Smooth muscle cell (in vitro differentiated cells): ENCODE measurements around the gene ACAD8. TPM values are rescaled to one million over a fixed set of nuclear protein-coding genes. Genes with fewer than 3 reads are reported as not detected.
A peak's percentile ranks its signal among the peaks of the same experiment; 100 is the strongest.

Experiments
- DNase-seq: peaks from one replicate; lab custom pipeline; 2025; ENCODE audit not compliant: unreplicated experiment; lab: John Stamatoyannopoulos, UW
- H2AFZ ChIP-seq: fragments of 200-600 bp; sonication (generic); 2 replicates; pipeline ENCODE4 v1.6.0; 2016; ENCODE audit warnings: antibody characterized with exemption, low read depth, mild to moderate bottlenecking
- H3F3A ChIP-seq: fragments of 200-600 bp; sonication (generic); 2 replicates; pipeline ENCODE4 v1.6.0; 2017; ENCODE audit warnings: antibody characterized with exemption, low read depth
- H3K27ac ChIP-seq: fragments of 200-600 bp; sonication (generic); 2 replicates; pipeline ENCODE4 v1.5.1; 2016; ENCODE audit warnings: low read depth, mild to moderate bottlenecking
- H3K27me3 ChIP-seq: fragments of 200-600 bp; sonication (generic); 2 replicates; pipeline ENCODE4 v1.6.1; 2016; ENCODE audit warnings: low read depth, mild to moderate bottlenecking
- H3K36me3 ChIP-seq: fragments of 200-600 bp; sonication (generic); 2 replicates; pipeline ENCODE4 v1.5.1; 2016; ENCODE audit warnings: low read depth
- H3K4me1 ChIP-seq: fragments of 200-600 bp; sonication (generic); 2 replicates; pipeline ENCODE4 v1.5.1; 2016; ENCODE audit warnings: low read depth
- H3K4me2 ChIP-seq: fragments of 200-600 bp; sonication (generic); 2 replicates; pipeline ENCODE4 v1.6.0; 2016; ENCODE audit warnings: mild to moderate bottlenecking
- H3K4me3 ChIP-seq: fragments of 200-600 bp; sonication (generic); 2 replicates; pipeline ENCODE4 v1.5.1; 2016; ENCODE audit warnings: mild to moderate bottlenecking
- H3K79me2 ChIP-seq: fragments of 200-600 bp; sonication (generic); 2 replicates; pipeline ENCODE4 v1.6.0; 2016; ENCODE audit warnings: low read depth, mild to moderate bottlenecking
- H3K9ac ChIP-seq: fragments of 200-600 bp; sonication (generic); 2 replicates; pipeline ENCODE4 v1.6.0; 2016; ENCODE audit warnings: low read depth
- H3K9me3 ChIP-seq: fragments of 200-600 bp; sonication (generic); replicated peaks from 2 replicates; pipeline ENCODE4 v1.5.1; 2016; ENCODE audit warnings: low read depth
- H4K20me1 ChIP-seq: fragments of 200-600 bp; sonication (generic); 2 replicates; pipeline ENCODE4 v1.6.0; 2016; ENCODE audit warnings: low read depth
- WGBS: methylation state at CpG from one replicate; pipeline ENCODE4 v1.1.7; 2016; ENCODE audit warnings: low lambda C conversion rate; 5-methylcytosine and 5-hydroxymethylcytosine counted together
- polyA plus RNA-seq: library from polyadenylated mRNA; unstranded; fragments of >200 nt; fragmentation: Nextera tagmentation; extraction: Ambion mirVana; gene quantifications from 2 replicates; pipeline ENCODE4 v1.2.1, GENCODE V29; 2016
- total RNA-seq: library from RNA; depleted of rRNA; stranded (reverse); fragments of >200 nt; gene quantifications from 2 replicates; pipeline ENCODE4 v1.2.3, GENCODE V29; 2014
- TF ChIP-seq, protein P1 (sequence below): fragments of 200-600 bp; sonication (generic); IDR thresholded peaks from 2 replicates; pipeline ENCODE4 v1.5.1; 2017; ENCODE audit warnings: borderline replicate concordance, mild to moderate bottlenecking, antibody characterized with exemption; ENCODE audit not compliant: insufficient read depth, poor library complexity, severe bottlenecking

The ACAD8 gene
- total and polyA plus RNA-seq, 2 experiments from 2014 or later = 11.7 to 12.4 TPM

DNA sequence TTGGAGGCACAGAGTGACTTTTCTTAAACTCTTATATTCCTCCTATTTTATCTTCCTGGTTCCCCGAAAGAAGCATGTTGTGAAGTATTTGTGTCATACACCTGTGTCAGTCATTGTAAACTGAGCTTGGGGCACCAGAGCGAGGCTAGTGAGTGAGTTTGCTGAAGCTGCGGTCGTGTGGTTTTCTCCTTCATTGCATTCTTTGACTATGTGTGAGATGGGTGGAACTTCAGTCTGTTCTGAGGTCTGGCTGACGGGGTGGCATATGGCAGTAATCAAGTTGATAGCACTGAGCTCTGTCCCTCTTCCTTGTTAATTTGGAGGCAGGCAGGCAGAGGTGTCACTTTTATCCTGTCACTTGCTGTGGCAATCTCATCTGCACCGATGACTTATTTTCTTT is 24.7 kb upstream of the ACAD8 start:
- H3K36me3 ChIP-seq = no peaks in the 10 kb centered on the region
- TF ChIP-seq, protein P1, sequence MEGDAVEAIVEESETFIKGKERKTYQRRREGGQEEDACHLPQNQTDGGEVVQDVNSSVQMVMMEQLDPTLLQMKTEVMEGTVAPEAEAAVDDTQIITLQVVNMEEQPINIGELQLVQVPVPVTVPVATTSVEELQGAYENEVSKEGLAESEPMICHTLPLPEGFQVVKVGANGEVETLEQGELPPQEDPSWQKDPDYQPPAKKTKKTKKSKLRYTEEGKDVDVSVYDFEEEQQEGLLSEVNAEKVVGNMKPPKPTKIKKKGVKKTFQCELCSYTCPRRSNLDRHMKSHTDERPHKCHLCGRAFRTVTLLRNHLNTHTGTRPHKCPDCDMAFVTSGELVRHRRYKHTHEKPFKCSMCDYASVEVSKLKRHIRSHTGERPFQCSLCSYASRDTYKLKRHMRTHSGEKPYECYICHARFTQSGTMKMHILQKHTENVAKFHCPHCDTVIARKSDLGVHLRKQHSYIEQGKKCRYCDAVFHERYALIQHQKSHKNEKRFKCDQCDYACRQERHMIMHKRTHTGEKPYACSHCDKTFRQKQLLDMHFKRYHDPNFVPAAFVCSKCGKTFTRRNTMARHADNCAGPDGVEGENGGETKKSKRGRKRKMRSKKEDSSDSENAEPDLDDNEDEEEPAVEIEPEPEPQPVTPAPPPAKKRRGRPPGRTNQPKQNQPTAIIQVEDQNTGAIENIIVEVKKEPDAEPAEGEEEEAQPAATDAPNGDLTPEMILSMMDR = no peak
- no peaks in the 10 kb centered on the region for H3K27me3 ChIP-seq
- WGBS = 67% methylated on average over 6 of the region's 6 CpGs
- no peak overlapping the region for H3K9ac ChIP-seq
- no peak overlapping the region for H3K27ac ChIP-seq
- H3K9me3 ChIP-seq = no peaks in the 10 kb centered on the region
- no peaks in the 10 kb centered on the region for H3F3A ChIP-seq
- no peak overlapping the region for H2AFZ ChIP-seq
- no peak overlapping the region for H3K4me3 ChIP-seq
- H3K4me1 ChIP-seq = peaks cover 10% of the 10 kb centered on the region
- peaks cover 60% of the 10 kb centered on the region for H3K79me2 ChIP-seq
- H4K20me1 ChIP-seq = peaks cover 85% of the 10 kb centered on the region
- H3K4me2 ChIP-seq = no peak overlapping the region
- no peak for DNase-seq

DNA sequence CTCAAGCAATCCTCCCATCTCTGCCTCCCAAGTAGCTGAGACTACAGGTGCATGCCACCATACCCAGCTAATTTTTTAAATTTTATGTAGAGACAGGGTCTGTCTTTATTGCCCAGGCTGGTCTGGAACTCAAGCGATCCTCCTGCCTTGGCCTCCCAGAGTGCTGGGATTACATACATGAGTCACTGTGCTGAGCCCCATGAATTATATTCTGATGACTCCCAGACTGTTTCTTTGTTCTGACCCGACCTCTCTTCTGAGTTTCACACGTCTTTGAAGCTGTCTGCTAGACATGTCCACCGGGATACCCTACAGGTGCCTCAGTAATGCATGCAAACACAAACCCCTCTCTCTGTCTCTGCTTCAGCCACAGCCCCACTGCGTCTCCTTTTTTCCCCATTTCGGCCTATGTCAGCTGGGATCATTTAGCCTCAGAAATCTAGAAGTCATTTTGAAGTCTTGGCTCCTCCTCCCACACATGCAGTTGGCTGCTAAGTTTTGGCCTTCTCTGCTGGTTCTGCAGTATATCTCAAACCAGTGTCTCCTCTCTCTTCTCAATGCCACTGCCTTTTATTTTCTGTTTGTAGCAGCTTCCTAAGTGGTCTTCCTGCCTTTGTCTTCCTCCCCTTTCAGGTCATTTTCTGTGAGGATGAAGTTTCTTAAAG is 24.1 kb upstream of the ACAD8 start:
- 55% methylated on average over 6 of the region's 6 CpGs for WGBS
- Histone ChIP-seq H3K9me3 (no peaks in the 10 kb centered on the region), H3K4me1 (peaks cover 10% of the 10 kb centered on the region), H4K20me1 (peaks cover 91% of the 10 kb centered on the region), H3K27me3 (no peaks in the 10 kb centered on the region), H3F3A (no peaks in the 10 kb centered on the region), H3K9ac (no peak overlapping the region), H3K36me3 (no peaks in the 10 kb centered on the region), H3K4me2 (peak overlapping the region; percentile 16), H3K79me2 (peaks cover 66% of the 10 kb centered on the region), H3K27ac (peak overlapping the region; percentile 15), H2AFZ (no peak overlapping the region), H3K4me3 (no peak overlapping the region)
- DNase-seq = no peak
- TF ChIP-seq, protein P1 = no peak

DNA sequence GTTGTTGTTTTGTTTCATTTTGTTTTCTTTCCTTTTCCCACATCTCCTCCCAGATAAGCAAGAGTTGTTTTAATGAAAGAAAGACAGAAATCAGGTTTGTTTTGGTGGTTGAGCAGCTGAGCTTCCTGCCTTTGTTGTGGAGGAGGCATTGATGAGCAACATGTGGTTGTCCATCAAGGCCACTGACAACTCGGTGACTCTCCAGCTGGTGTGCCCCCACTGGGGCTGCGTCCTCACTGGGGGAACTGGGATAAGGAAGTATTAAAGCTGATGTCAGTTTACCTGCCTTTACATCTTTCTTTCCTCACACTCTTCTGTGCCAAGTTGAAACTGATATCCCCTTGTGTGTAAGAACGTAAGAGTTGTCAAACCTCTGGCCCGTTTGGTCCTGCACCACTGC is 23.0 kb upstream of the ACAD8 start:
- Histone ChIP-seq H3K79me2 (peaks cover 66% of the 10 kb centered on the region), H2AFZ (no peak overlapping the region), H4K20me1 (peaks cover 98% of the 10 kb centered on the region), H3K4me3 (no peak overlapping the region), H3K36me3 (no peaks in the 10 kb centered on the region), H3K9me3 (no peaks in the 10 kb centered on the region), H3F3A (no peaks in the 10 kb centered on the region), H3K4me1 (peaks cover 9% of the 10 kb centered on the region), H3K9ac (no peak overlapping the region), H3K27me3 (no peaks in the 10 kb centered on the region), H3K4me2 (no peak overlapping the region), H3K27ac (no peak overlapping the region)
- 92% methylated on average over 4 of the region's 4 CpGs for WGBS
- TF ChIP-seq, protein P1 = no peak
- DNase-seq = no peak
